SU-DHL-6 (cell line): ENCODE measurements around the gene KCNK3.
"Not testable (repeated sequence)": the region's sequence is repeated elsewhere in the genome, so short reads cannot be mapped to it uniquely, and the experiment has no call there.

Experiments used
- EZH2phosphoT487 ChIP-seq: fragments of 200-600 bp; sonication (generic), shearing (Covaris generic); conservative IDR thresholded peaks from 2 replicates; pipeline ENCODE4 v1.6.1; 2018; ENCODE audit warnings: mild to moderate bottlenecking, antibody characterized with exemption, low read length, moderate library complexity, mixed read lengths
- TF ChIP-seq, protein P1 (sequence below): fragments of 200-600 bp; sonication (generic); IDR thresholded peaks from one replicate; pipeline ENCODE4 v1.5.1; 2017; ENCODE audit warnings: antibody characterized with exemption, mild to moderate bottlenecking, low read length, moderate library complexity; ENCODE audit not compliant: insufficient read depth, poor library complexity, severe bottlenecking

GRCh38 chr2:26760991-26761390, 68.5 kb downstream of the KCNK3 start:
- TF ChIP-seq, protein P1, sequence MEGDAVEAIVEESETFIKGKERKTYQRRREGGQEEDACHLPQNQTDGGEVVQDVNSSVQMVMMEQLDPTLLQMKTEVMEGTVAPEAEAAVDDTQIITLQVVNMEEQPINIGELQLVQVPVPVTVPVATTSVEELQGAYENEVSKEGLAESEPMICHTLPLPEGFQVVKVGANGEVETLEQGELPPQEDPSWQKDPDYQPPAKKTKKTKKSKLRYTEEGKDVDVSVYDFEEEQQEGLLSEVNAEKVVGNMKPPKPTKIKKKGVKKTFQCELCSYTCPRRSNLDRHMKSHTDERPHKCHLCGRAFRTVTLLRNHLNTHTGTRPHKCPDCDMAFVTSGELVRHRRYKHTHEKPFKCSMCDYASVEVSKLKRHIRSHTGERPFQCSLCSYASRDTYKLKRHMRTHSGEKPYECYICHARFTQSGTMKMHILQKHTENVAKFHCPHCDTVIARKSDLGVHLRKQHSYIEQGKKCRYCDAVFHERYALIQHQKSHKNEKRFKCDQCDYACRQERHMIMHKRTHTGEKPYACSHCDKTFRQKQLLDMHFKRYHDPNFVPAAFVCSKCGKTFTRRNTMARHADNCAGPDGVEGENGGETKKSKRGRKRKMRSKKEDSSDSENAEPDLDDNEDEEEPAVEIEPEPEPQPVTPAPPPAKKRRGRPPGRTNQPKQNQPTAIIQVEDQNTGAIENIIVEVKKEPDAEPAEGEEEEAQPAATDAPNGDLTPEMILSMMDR, result not testable (repeated sequence)
- not testable (repeated sequence) for TF ChIP-seq EZH2phosphoT487
